Measurements from ENCODE around the gene TMEM165.

The TMEM165 gene

DNA sequence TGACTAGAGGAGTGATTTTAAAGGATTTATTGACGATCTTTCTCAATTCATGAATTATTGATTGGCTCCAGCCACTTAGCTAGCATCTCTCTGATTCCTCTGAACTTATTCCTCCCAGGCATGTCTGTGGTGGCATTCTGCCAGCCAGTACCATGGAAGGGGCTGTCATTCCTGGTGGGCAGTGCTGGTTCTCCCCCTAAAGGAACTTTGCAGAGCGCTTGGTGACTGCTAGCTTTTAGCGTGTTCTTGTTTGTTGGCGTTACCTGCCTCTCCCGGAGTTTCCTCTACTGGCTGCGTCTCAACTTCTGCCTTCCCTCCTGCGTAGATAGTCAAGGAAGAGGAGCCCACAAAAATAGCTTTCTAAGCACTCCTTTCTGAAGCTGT is 30.4 kb upstream of the TMEM165 start:
- Mint-ChIP-seq H3K4me3 (no peak overlapping the region), H3K27ac (no peak overlapping the region), H3K9me3 (no peaks in the 10 kb centered on the region), H3K4me1 (peaks cover 6% of the 10 kb centered on the region), H3K27me3 (ENCODE audit: low read depth) (no peaks in the 10 kb centered on the region), H3K36me3 (ENCODE audit: low read depth) (peaks cover 25% of the 10 kb centered on the region)
- TF ChIP-seq, protein P1, sequence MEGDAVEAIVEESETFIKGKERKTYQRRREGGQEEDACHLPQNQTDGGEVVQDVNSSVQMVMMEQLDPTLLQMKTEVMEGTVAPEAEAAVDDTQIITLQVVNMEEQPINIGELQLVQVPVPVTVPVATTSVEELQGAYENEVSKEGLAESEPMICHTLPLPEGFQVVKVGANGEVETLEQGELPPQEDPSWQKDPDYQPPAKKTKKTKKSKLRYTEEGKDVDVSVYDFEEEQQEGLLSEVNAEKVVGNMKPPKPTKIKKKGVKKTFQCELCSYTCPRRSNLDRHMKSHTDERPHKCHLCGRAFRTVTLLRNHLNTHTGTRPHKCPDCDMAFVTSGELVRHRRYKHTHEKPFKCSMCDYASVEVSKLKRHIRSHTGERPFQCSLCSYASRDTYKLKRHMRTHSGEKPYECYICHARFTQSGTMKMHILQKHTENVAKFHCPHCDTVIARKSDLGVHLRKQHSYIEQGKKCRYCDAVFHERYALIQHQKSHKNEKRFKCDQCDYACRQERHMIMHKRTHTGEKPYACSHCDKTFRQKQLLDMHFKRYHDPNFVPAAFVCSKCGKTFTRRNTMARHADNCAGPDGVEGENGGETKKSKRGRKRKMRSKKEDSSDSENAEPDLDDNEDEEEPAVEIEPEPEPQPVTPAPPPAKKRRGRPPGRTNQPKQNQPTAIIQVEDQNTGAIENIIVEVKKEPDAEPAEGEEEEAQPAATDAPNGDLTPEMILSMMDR (IDR thresholded peaks at IDR 0.05; ENCODE audit: unreplicated experiment in 3 of 3): no peak

DNA sequence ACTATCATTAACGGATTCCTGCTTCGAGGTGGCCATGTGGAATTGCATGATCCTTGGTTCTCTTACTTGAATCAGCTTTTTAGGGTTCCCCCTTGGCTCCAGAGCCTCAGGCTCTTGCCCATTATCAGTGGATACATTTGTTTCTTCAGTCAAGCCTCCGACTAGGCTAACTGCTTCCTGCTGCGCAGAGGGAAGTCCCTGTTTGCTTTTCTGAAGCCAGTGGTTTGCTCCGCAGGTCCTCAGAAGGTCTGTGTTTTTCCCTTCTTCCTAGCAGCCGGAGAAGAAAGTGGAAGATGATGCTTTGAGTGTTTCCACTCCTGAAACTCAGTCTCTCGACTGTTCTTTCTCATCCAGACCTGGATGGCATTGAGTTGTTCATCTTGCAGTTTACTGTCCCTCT is 29.1 kb upstream of the TMEM165 start:
- Mint-ChIP-seq H3K27me3 (ENCODE audit: low read depth) (no peaks in the 10 kb centered on the region), H3K4me3 (no peak overlapping the region), H3K27ac (peak overlapping the region in 1 of 3 experiments; percentile 37), H3K4me1 (peaks cover 6% of the 10 kb centered on the region), H3K9me3 (no peaks in the 10 kb centered on the region), H3K36me3 (ENCODE audit: low read depth) (peaks cover 26% of the 10 kb centered on the region)
- TF ChIP-seq, protein P1 (IDR thresholded peaks at IDR 0.05; ENCODE audit: unreplicated experiment in 3 of 3): no peak

DNA sequence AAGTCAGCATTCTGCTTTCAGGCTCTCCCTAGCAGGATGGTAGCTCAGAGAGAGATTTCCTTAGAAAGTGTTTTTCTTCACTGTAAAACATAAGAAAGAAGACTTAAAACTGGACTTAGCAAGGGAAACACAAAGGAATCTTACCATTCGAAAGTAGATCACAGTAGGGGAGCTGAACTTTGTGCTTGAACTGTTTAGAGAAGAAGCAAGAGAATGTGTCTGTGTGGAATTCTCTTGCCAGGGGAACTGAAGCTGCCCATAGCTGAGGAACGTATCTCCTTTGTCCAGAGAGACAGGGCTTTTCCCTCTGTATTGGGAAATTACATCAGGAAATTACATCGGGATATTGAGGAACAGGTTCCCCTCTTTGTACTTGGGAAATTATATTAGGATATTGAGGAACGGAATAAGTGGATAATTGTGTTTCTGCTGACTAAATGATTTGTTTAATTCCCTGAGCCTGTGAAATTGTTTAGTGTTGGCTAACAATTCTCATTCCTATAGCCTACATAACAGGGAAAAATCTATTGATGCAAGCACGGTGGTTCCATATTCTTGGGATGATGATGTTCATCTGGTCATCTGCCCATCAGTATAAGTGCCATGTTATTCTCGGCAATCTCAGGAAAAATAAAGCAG is 28.6 kb upstream of the TMEM165 start:
- H3K36me3 Mint-ChIP-seq (ENCODE audit: low read depth): peaks cover 22% of the 10 kb centered on the region
- peaks cover 6% of the 10 kb centered on the region for H3K4me1 Mint-ChIP-seq
- no peaks in the 10 kb centered on the region for H3K27me3 Mint-ChIP-seq (ENCODE audit: low read depth)
- no peaks in the 10 kb centered on the region for H3K9me3 Mint-ChIP-seq
- TF ChIP-seq, protein P1 (IDR thresholded peaks at IDR 0.05; ENCODE audit: unreplicated experiment in 3 of 3): no peak
- no peak overlapping the region for H3K4me3 Mint-ChIP-seq
- H3K27ac Mint-ChIP-seq: peak overlapping the region in 1 of 3 experiments; percentile 37

DNA sequence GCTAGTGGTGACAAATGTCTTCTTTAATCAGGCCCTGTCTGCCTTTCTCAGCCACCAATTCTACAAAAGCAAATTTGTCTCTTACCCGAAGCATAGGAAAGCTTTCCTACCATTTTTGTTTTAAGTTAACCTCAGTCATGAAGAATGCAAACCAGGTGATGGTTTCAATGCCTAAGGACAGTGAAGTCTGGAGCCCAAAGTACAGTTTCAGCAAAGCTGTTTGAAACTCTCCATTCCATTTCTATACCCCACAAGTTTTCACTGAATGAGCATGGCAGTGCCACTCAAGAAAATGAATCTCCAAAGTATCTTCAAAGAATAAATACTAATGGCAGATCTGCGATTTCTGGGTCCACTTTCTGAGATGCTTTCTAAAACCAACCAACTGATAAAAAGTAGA is 25.8 kb upstream of the TMEM165 start:
- H3K4me3 Mint-ChIP-seq: no peak overlapping the region
- no peaks in the 10 kb centered on the region for H3K9me3 Mint-ChIP-seq
- H3K36me3 Mint-ChIP-seq (ENCODE audit: low read depth): peaks cover 14% of the 10 kb centered on the region
- TF ChIP-seq, protein P1 (IDR thresholded peaks at IDR 0.05; ENCODE audit: unreplicated experiment in 3 of 3): no peak
- H3K4me1 Mint-ChIP-seq: no peaks in the 10 kb centered on the region
- H3K27me3 Mint-ChIP-seq (ENCODE audit: low read depth): no peaks in the 10 kb centered on the region
- no peak overlapping the region for H3K27ac Mint-ChIP-seq

DNA sequence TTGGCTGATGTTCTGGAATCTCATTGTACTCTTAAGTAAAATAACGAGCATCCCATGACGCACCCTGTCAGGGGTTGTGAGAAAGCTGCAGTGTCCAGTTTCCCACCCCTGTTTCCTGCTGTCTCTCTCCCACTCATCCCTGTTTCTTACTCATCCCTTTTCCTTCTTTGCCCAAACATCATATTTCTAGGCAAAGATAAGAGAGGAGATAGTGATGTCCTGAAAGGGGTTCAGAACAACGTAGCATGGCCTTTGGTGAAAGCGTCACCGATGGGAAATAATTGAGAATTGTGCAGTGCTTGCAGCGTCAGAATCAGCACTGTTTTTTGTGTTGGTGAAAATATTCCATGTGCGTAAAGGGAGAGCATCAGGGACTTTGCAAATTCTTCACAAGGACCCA is 23.5 kb upstream of the TMEM165 start:
- no peak overlapping the region for H3K4me3 Mint-ChIP-seq
- no peaks in the 10 kb centered on the region for H3K9me3 Mint-ChIP-seq
- peak overlapping the region in 2 of 3 experiments; percentile 6 to 43 for H3K27ac Mint-ChIP-seq
- no peaks in the 10 kb centered on the region for H3K27me3 Mint-ChIP-seq (ENCODE audit: low read depth)
- H3K36me3 Mint-ChIP-seq (ENCODE audit: low read depth): peaks cover 8% of the 10 kb centered on the region
- no peaks in the 10 kb centered on the region for H3K4me1 Mint-ChIP-seq
- TF ChIP-seq, protein P1 (IDR thresholded peaks at IDR 0.05; ENCODE audit: unreplicated experiment in 3 of 3): no peak

DNA sequence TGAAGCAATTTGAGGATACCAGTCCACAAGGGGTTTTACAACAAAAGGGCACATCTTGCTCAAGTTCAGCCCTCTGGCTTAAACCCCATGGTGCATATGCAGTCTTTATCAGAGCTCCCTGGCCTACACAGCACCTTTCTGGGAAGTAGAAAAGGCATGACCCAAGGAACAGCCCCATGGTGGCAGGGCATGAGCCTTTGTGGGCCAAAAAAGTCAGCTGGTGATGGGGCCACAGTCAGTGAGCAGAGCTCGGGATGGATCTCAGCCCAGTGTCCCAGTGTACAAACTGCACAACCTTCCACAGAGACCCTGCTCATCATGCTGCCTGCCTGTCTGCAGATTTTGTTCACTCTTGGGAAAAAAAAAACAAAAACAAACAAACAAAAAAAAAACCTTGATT is 22.3 kb upstream of the TMEM165 start:
- Mint-ChIP-seq H3K36me3 (ENCODE audit: low read depth) (peaks cover 8% of the 10 kb centered on the region), H3K9me3 (no peaks in the 10 kb centered on the region), H3K27ac (no peak overlapping the region), H3K4me1 (no peaks in the 10 kb centered on the region), H3K27me3 (ENCODE audit: low read depth) (no peaks in the 10 kb centered on the region), H3K4me3 (no peak overlapping the region)
- TF ChIP-seq, protein P1 (IDR thresholded peaks at IDR 0.05; ENCODE audit: unreplicated experiment in 3 of 3): no peak
